Measurements from ENCODE around the gene CD81. TPM values are rescaled to one million over a fixed set of nuclear protein-coding genes. Genes with fewer than 3 reads are reported as not detected.
"Not testable (repeated sequence)": the region's sequence is repeated elsewhere in the genome, so short reads cannot be mapped to it uniquely, and the experiment has no call there.

CD81 gene
- total RNA-seq, 2 donors from 2014 or later, result 306 to 322 TPM

DNA sequence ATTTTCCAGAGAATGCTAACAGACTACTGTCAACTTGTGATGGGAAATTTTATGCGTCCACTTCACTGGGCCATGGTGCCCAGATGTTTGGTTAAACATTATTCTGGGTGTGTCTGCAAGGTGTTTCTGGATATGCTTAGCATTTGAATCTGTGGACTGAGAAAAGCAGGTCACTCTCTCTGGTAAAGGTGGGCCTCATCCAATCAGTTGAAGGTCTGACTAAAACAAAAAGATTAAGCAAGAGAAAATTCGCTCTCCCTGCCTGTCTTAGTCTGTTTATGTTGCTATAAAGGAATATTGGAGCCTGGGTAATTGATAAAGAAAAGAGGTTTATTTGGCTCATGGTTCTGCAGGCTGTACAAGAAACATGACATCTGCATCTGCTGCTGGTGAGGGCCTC lies 32.1 kb upstream of the CD81 start:
- Mint-ChIP-seq H3K36me3 (peaks cover 10% of the 10 kb centered on the region), H3K27me3 (peaks cover 3 to 8% of the 10 kb centered on the region in 2 donors), H3K4me1 (ENCODE audit: low read depth in 2 of 2) (no peaks in the 10 kb centered on the region), H3K4me3 (no peak overlapping the region), H3K9me3 (peaks cover 3% of the 10 kb centered on the region), H3K27ac (no peak overlapping the region)
- DNase-seq (ENCODE audit: low spot score) (no peak), ATAC-seq (no peak)

DNA sequence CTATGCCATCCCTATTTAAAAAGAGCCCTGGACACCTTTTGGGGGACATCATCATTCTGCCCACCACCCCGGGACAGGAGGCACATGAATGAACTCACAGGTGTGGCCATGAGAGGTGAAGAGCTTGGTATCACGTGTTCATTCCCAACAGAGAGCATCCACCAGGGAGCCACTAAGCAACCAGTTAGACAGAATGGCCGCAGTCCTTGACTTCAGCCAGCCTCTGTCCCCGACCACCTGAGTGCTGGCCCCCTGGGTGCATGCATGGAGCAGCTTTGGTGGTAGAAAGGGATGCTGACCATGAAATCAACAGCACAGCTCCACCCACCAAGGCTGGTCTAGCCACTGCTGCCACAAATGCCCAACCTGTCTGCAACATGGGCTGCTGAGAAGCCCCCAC lies 31.1 kb upstream of the CD81 start:
- no peak for DNase-seq (ENCODE audit: low spot score)
- no peak for ATAC-seq
- no peaks in the 10 kb centered on the region for H3K4me1 Mint-ChIP-seq (ENCODE audit: low read depth in 2 of 2)
- peaks cover 10% of the 10 kb centered on the region for H3K36me3 Mint-ChIP-seq
- H3K27ac Mint-ChIP-seq, result no peak overlapping the region
- peaks cover 3 to 8% of the 10 kb centered on the region in 2 donors for H3K27me3 Mint-ChIP-seq
- H3K9me3 Mint-ChIP-seq, result peaks cover 3% of the 10 kb centered on the region
- H3K4me3 Mint-ChIP-seq, result no peak overlapping the region

DNA sequence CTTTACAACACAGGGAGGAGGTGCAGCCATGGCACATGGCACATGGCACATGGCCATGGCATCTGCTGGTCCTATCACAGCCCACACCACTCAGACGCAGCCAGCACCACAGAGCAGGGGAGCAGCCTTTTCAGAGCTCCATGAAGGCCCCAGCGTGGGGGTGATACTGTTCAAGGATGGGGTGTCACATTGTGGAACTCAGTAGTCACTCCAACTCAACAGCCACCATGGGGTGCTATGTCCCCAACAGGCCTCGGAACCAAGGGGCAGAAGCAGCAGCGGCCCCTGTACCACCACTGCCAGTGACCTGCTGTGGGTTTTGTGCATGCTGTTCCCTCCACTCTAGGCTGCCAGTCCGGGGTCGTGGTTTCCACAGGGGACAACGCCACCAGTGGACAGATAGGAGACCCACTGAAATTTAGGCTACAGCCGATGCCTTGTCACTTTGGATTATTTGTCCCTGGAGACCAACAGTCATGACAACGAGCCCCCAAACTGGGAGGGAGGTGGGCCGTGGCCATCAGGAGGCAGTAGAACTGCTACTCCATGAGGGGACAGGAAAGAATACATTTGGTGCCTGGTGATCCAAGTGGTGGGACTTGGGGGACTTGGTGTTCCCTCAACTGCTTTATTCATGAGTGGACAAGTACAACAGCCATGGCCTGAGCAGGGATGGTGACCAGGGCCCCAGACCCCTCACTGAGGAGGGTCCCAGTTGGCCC lies 30.4 kb upstream of the CD81 start:
- Mint-ChIP-seq H3K27ac (no peak overlapping the region), H3K27me3 (peaks cover 3 to 8% of the 10 kb centered on the region in 2 donors), H3K4me1 (ENCODE audit: low read depth in 2 of 2) (no peaks in the 10 kb centered on the region), H3K9me3 (peaks cover 3% of the 10 kb centered on the region), H3K36me3 (peaks cover 10% of the 10 kb centered on the region), H3K4me3 (no peak overlapping the region)
- ATAC-seq, result no peak
- DNase-seq (ENCODE audit: low spot score), result no peak

DNA sequence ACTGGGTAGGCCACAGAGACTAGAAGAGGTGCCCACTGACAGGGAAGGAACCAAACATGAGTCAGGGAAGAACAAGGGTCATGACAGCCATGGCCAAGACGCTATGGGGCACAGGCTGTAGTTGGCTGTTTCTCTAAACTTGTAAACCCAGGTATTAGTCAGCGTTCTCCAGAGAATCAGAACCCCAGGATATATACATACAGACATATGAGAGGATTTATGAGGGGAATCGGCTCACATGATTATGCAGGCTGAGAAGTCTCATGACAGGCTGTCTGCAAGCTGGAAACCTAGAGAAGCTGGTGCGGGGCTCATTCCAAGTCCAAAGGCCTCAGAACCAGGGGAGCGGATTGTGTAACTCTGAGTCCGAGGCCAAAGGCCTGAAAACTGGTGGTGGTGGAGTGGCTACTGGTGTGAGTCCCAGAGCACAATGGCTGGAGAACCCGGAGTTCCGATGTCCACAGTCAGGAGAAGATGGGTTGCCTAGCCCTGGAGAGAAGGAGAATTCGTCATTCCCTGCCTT lies 29.7 kb upstream of the CD81 start:
- DNase-seq (ENCODE audit: low spot score), result no peak
- Mint-ChIP-seq H3K27me3 (peaks cover 3 to 8% of the 10 kb centered on the region in 2 donors), H3K27ac (no peak overlapping the region), H3K9me3 (peaks cover 3% of the 10 kb centered on the region), H3K4me1 (ENCODE audit: low read depth in 2 of 2) (no peaks in the 10 kb centered on the region), H3K36me3 (peaks cover 10% of the 10 kb centered on the region), H3K4me3 (no peak overlapping the region)
- no peak for ATAC-seq

DNA sequence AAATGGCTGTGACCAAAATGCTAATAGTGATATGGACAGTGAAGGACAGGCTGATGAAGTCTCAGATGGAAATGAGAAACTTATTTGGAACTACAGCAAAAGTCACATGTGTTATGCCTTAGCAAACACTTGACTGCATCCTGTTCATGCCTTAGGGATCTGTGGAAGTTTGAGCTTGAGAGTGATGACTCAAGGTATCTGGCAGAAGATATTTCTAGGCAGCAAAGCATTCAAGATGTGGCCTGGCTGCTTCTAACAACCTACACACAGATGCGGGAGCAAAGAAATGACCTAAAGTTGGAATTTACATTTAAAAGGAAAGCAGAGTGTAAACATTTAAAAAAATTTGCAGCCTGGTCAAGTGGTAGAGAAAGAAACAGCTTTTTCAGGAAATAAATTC lies 28.1 kb upstream of the CD81 start:
- Mint-ChIP-seq H3K27ac (no peak overlapping the region), H3K9me3 (peaks cover 3% of the 10 kb centered on the region), H3K4me3 (no peak overlapping the region), H3K4me1 (ENCODE audit: low read depth in 2 of 2) (no peaks in the 10 kb centered on the region), H3K27me3 (peaks cover 0 to 8% of the 10 kb centered on the region in 2 donors), H3K36me3 (peaks cover 10% of the 10 kb centered on the region)
- ATAC-seq (no peak), DNase-seq (ENCODE audit: low spot score) (no peak)

DNA sequence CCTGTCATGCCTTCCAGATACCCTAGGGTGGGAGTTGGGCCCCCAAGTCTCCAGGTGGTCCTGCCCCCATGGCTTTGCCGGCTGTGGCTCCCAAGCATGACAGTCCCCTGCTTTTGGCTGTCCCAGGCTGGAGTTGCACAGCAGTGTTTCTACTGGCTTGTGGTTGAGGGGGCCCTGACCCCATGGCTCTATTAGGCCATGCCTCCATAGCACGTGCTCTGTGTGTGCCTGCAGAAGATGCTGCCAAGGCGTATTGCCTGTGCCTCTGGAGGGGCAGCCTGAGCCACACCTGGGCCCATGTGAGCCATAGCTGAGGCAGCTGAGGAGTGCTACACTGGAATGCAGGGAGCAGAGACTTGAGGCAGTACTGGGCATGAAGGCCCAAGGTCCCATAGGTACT lies 25.4 kb upstream of the CD81 start:
- DNase-seq (ENCODE audit: low spot score) (no peak), ATAC-seq (no peak)
- Mint-ChIP-seq H3K9me3 (no peaks in the 10 kb centered on the region), H3K27ac (no peak overlapping the region), H3K36me3 (peaks cover 10% of the 10 kb centered on the region), H3K4me3 (no peak overlapping the region), H3K27me3 (peaks cover 0 to 8% of the 10 kb centered on the region in 2 donors), H3K4me1 (ENCODE audit: low read depth in 2 of 2) (no peaks in the 10 kb centered on the region)

DNA sequence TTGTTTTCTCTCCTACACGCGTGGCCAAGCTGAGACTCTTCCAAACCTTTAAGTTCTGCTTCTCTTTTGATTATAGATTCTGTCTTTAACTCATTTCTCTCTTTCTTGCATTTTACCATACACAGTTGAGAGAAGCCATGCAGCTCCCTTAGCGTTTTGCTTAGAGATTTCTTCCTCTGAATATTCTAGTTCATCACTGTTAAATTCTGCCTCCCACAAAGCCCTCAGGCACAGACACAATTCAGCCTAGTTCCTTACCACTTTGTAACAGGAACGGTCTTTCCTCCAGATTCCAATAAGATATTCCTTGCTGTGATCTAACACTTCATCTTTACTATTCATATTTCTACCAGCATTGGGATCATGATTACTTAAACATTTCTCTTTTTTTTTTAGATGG lies 24.7 kb upstream of the CD81 start:
- Mint-ChIP-seq H3K27me3 (peaks cover 0 to 8% of the 10 kb centered on the region in 2 donors), H3K4me3 (no peak overlapping the region), H3K4me1 (ENCODE audit: low read depth in 2 of 2) (no peaks in the 10 kb centered on the region), H3K9me3 (no peaks in the 10 kb centered on the region), H3K36me3 (peaks cover 10% of the 10 kb centered on the region), H3K27ac (no peak overlapping the region)
- ATAC-seq, result no peak
- DNase-seq (ENCODE audit: low spot score), result no peak

DNA sequence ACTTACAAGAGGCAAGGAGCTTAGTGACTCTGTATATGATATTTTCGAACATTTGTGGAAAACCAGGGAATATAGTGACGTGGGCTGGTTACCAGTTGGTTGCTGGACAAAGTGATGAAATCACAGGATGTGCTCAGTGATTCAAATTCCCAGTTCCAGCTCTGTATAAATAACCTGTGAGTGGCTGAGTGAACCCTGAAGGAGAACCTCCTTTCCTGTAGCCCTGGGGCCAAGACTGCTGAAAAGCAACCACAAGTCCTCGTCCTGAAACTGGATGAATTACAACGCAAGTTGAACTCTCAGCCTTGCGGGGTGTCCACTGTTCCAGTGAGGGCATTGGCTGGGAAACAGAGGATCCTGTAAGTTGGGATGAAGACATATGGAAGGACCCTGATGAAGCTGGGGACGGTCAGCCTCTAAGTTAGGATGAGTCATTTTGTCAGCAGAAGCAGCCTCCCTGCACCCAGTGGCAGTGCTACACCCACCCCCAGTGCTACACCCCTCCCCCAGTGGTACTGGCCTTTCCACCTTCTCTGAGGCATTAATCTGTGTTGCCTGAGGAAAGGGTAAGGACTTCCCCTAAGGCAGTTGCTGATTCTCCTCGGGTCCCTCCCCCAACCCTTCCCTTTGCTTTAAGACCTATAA lies 22.0 kb upstream of the CD81 start:
- Mint-ChIP-seq H3K9me3 (no peaks in the 10 kb centered on the region), H3K36me3 (no peaks in the 10 kb centered on the region), H3K27me3 (no peaks in the 10 kb centered on the region), H3K4me1 (ENCODE audit: low read depth in 2 of 2) (no peaks in the 10 kb centered on the region), H3K4me3 (no peak overlapping the region), H3K27ac (no peak overlapping the region)
- DNase-seq (ENCODE audit: low spot score) (no peak), ATAC-seq (no peak)

DNA sequence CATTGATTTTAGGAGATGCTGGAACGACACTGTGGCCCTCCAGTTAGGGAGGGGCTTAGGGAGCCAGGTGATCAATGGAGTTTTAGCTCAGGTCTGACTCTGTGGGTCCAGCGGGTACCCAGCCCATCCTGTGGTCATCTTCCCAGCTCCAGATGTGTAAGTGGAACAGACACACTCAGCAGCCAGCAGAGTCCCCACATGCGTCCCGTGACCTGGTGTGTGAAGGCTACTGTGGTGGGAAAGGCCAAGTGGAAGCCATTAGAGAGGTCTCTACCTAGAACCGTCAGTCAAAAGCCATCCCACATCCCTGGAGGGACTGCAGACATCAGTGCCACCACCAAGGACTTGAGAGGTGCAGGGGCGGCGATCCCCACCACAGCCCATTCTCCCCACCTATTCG lies 19.9 kb upstream of the CD81 start:
- Mint-ChIP-seq H3K4me3 (no peak overlapping the region), H3K27ac (no peak overlapping the region), H3K27me3 (peaks cover 0 to 3% of the 10 kb centered on the region in 2 donors), H3K9me3 (no peaks in the 10 kb centered on the region), H3K36me3 (no peaks in the 10 kb centered on the region), H3K4me1 (ENCODE audit: low read depth in 2 of 2) (no peaks in the 10 kb centered on the region)
- ATAC-seq, result no peak
- DNase-seq (ENCODE audit: low spot score), result no peak

DNA sequence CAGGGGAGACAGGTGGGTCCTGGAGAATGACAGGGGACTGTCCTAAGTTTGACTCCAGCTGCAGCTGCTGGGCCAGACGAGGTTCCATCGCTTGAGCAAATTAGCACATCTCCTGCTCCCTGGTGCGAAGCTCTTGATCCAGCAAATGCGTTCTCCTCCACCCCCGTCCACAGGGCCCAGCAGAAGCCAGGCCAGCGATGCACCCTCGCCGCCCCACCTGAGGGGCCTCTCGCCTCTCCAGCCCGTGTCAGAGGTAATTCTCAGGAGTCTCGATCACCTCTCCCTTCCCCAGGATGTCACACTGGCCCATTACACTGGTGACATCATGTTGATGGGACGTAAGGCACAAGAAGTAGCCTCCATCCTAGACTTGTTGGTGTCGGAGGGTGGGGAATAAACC lies 19.5 kb upstream of the CD81 start:
- ATAC-seq; DNase-seq (ENCODE audit: low spot score); H3K9me3 Mint-ChIP-seq; H3K27ac Mint-ChIP-seq; H3K4me1 Mint-ChIP-seq (ENCODE audit: low read depth in 2 of 2); H3K27me3 Mint-ChIP-seq; H3K4me3 Mint-ChIP-seq; H3K36me3 Mint-ChIP-seq: not testable (repeated sequence)

DNA sequence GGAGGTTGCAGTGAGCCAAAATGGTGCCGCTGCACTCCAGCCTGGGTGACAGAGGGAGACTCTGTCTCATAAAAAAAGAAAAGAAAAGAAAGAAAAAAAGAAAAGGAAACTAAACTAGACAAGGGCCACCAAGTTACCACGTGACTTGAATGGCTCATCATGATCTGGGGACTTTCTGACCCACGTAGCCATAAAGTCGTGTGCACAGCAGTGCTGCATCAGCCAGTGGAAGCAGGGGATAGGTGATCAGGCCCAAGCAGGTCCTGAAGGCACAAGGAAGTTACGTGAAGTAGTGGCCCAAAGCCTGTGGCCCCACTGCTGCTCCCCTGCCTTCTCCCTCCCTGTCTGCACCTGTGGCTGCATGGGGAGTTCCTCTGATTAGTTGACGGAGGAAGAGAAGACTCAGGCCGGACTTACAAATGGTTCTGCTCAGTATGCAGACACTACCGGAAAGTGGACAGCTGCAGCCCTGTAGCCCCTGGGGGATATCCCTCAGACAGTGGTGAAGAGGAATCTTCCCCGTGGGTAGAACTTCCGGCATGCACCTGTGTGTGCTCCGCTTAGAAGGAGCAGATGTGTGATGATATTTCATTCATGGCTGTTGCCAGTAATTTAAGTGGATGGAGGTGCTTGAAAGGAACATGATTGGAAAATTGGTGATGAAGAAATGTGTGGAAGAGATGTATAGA lies 18.2 kb upstream of the CD81 start:
- Mint-ChIP-seq H3K4me3 (no peak overlapping the region), H3K27me3 (peaks cover 0 to 3% of the 10 kb centered on the region in 2 donors)

DNA sequence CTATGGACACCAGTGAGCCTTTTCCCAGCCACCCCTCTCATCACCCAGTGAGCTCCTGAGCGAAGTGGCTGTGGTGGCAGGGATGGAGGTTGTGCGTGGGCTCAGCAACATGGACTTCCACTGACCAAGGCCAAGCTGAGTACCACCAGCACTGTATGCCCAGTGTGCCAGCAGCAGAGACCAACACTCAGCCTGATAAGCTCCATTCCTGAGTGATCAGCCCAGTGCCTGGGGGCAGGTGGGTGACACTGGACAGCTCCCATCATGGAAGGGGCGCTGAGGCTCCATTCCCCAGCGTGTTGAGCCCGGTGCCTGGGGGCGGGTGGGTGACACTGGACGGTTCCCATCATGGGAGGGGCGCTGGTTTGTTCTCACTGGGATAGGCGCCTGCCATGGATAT lies 17.6 kb upstream of the CD81 start:
- H3K27ac Mint-ChIP-seq, result no peak overlapping the region
- H3K4me1 Mint-ChIP-seq (ENCODE audit: low read depth in 2 of 2), result no peaks in the 10 kb centered on the region
- no peak for ATAC-seq
- H3K9me3 Mint-ChIP-seq, result no peaks in the 10 kb centered on the region
- H3K36me3 Mint-ChIP-seq, result no peaks in the 10 kb centered on the region
- no peak for DNase-seq (ENCODE audit: low spot score)
- no peak overlapping the region for H3K4me3 Mint-ChIP-seq
- peaks cover 1 to 3% of the 10 kb centered on the region in 2 donors for H3K27me3 Mint-ChIP-seq

More for the DNA sequence above, 18.2 kb upstream of the CD81 start:
- Mint-ChIP-seq H3K9me3 (no peaks in the 10 kb centered on the region), H3K27ac (no peak overlapping the region), H3K36me3 (no peaks in the 10 kb centered on the region), H3K4me1 (ENCODE audit: low read depth in 2 of 2) (no peaks in the 10 kb centered on the region)
- no peak for DNase-seq (ENCODE audit: low spot score)
- ATAC-seq, result no peak

DNA sequence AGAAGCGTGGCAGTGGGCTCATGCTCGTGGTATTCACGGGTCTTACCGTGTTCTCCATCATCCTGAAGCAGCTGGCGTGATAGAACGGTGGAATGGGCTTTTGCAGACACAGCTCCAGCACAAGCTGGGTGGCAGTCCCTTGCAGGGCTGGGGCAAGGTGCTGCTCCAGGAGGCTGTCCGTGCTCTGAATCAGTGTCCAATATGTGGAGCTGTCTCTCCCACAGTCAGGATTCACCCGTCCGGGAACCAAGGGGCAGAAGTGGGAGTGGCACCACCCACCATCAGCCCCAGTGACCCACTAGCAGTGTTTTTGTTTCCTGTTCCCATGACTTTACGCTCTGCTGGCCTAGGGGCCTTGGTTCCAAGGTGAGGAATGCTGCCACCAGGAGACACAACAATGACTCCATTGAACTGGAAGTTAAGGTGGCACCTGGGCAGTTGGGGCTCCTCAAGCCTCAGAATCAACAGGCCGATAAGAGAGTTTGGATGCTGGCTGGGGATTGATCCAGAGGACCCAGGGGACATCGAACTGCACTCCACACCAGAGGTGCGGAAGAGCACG lies 16.9 kb upstream of the CD81 start:
- DNase-seq (ENCODE audit: low spot score) (no peak), ATAC-seq (no peak)
- Mint-ChIP-seq H3K36me3 (no peaks in the 10 kb centered on the region), H3K4me1 (ENCODE audit: low read depth in 2 of 2) (no peaks in the 10 kb centered on the region), H3K4me3 (no peak overlapping the region), H3K27ac (no peak overlapping the region), H3K27me3 (peaks cover 3 to 7% of the 10 kb centered on the region in 2 donors), H3K9me3 (no peaks in the 10 kb centered on the region)

DNA sequence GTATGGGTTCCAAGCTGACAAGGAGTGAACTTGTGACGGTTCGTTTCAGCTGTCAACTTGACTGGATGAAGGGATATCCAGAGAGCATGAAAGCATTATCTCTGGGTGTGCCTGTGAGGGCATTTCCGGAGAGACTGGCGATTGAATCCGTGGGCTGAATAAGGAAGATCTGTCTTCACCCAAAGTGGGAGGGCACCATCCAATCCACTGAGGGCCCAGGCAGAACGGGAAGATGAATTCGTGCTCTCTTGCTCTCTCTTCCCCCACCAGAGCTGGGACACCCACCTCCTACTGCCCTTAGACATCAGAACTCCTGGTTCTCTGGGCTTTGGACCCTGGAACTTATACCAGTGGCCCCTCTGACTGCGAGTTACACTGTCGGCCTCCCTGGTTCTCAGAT lies 15.5 kb upstream of the CD81 start:
- ATAC-seq (no peak), DNase-seq (ENCODE audit: low spot score) (no peak)
- no peak overlapping the region for H3K4me3 Mint-ChIP-seq
- H3K36me3 Mint-ChIP-seq, result no peaks in the 10 kb centered on the region
- H3K27me3 Mint-ChIP-seq, result peaks cover 3 to 8% of the 10 kb centered on the region in 2 donors
- H3K27ac Mint-ChIP-seq, result no peak overlapping the region
- H3K4me1 Mint-ChIP-seq (ENCODE audit: low read depth in 2 of 2), result no peaks in the 10 kb centered on the region
- no peaks in the 10 kb centered on the region for H3K9me3 Mint-ChIP-seq

Data from natural killer cell treated with Interleukin-12 subunit alpha and Interleukin-12 subunit beta and Interleukin-15 and Interleukin-18, amount 100 ng/mL, for 72 hours (primary cell).